PC-3 (cell line): ENCODE data around the gene SLC52A1.

ENCODE experiments used
- CTCF ChIP-seq: fragments of 300-600 bp; sonication (generic); conservative IDR thresholded peaks from 2 replicates; pipeline ENCODE4 v1.5.1; 2017; ENCODE audit warnings: antibody characterized with exemption, low read depth, mild to moderate bottlenecking, low read length
- EZH2phosphoT487 ChIP-seq: fragments of 300-600 bp; sonication (generic); IDR thresholded peaks from 2 replicates; pipeline ENCODE4 v1.6.1; 2018; ENCODE audit warnings: mild to moderate bottlenecking, antibody characterized with exemption, low read length, borderline replicate concordance

GRCh38 chr17:5049314-5049841 is 14.2 kb upstream of the SLC52A1 start:
- TF ChIP-seq CTCF (no peak), EZH2phosphoT487 (no peak)
